ENCODE data around the gene TLL1.

The TLL1 gene

DNA sequence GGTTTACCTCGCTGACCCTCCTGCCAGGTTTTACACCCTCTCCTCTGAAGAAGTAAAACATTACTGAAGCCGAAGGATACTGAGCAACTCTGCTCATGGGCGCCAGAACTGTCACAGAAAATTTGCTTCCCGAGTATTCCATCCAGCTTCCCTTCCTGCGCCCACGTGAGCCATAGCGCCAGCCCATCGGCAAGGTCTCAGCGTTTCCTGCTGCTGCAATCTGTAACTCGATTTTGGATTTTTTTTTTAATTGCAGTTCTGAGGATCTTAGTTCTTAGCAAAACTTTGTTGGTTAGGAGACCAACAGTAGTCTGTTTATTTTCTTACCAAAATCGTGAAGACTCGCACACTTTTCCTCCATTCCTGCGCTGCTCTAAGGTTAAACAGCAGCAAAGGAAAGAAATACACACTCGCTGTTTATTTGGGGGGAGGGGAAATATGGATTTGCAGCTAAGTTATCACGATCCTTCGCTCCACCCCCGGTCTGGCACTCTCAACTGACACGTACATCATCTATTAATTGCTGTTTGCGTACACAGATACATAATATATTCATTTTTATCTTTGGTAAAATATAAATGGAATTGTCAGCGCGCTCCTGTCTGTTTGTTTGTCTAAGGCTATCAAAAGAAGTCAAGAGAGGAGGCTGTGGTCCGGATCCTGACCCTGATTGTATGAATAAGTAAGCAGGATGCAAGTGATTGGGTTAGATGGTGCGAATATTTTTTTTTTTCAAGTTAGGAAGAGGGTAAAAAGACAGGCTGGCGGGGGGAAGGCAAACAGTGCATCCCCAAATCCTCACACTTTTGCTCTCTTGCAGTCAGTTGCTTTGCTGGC is at the start of gene TLL1:
TLL1 (plus strand) TSS at position 777 of the 837 bp plus-strand sequence. CDS start 668 bp downstream, outside the sequence.
- DNase-seq (ENCODE audit: low spot score): no peak

DNA sequence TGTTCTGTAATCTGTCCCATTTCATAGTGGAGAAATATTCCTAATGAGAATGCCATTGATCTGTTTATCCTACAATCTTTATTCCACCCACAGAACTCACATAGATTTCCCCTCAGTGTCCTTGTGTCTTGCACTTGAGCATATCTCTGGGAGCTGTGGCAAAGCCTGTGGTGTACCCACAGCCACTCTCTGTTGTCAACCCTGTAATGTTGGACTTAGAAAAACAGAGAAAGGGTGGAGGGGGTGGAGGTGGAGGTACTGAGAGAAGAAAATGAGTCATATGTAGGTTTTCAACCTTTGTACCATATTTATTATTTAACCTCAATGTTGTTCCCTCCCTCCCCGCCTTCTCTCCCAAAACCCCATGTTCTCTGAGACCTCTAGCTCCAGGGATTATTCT is 46.9 kb upstream of the TLL1 start:
- no peak for DNase-seq (ENCODE audit: low spot score)

DNA sequence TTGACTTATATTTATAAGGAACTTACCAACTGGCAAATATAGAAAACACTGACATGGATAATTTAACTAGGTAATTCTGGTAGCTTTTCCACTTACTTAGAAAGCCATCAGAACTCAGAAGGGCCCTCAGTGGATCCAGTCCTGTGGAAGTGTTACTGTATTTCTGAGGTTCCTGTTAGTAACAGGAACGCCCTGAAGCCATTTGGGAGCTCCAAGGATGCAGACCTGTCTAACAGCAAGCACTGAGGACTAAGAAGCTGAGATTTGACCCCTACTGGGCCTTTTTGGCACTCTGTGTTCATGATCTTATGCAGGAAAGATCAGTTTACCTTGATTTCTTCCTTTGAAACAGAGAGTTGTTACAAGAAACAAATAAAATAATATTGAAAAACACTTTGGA is 46.0 kb upstream of the TLL1 start:
- no peak for DNase-seq (ENCODE audit: low spot score)

DNA sequence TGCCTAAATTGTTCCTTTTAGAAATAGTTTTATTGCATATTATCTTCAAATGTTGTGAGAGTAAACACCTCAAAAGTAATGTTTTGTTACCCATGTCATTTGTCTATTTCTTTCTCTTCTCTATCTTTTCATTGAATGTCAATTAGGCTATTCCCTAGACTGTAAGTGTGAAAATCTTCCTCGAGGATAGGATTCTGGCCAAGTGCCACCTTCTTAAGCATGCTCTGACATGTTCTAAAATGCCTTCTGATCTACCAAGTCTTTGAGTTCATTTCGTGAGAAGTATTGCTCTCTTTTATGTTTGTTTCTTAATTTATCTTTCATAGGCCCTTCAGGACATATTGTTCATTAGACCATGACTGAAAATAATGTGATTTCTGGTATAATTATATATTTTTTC is 44.1 kb upstream of the TLL1 start:
- no peak for DNase-seq (ENCODE audit: low spot score)

DNA sequence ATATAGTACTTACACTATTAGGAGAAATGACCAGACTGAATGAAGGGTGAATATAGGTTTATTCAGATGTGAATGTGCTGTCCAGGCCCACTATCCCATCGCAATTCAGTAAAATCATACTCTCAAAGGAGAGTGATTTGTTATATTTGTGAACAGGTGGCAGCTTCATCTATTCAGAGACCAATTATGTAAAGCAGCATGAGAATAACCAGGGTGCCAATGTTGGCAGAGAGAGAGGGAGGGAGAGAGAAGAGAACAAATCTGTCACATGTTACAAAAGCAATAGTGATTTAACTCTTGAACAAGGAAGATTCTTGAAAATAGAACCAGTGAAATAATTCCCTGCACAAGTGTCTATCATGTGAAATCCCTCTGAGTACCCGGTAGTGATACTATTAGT is 38.9 kb upstream of the TLL1 start:
- no peak for DNase-seq (ENCODE audit: low spot score)

DNA sequence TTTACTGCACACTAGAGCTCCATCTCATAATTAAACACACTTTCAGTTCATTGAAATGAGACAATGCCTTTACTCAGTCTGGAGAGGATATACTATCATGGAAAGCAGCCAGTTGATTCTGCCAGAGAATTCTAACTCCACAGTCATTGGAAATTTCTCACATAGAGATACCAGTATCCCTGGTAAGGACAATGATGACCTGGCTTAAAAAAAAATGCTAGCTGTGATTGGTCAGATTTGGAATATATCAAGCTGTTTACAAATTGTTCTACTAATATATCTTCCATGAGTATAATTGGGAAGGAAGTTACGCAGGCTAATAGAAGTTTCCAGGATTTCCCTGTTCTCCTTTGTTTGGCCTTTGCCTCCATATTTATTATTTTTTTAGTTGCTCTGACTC is 34.5 kb upstream of the TLL1 start:
- no peak for DNase-seq (ENCODE audit: low spot score)

DNA sequence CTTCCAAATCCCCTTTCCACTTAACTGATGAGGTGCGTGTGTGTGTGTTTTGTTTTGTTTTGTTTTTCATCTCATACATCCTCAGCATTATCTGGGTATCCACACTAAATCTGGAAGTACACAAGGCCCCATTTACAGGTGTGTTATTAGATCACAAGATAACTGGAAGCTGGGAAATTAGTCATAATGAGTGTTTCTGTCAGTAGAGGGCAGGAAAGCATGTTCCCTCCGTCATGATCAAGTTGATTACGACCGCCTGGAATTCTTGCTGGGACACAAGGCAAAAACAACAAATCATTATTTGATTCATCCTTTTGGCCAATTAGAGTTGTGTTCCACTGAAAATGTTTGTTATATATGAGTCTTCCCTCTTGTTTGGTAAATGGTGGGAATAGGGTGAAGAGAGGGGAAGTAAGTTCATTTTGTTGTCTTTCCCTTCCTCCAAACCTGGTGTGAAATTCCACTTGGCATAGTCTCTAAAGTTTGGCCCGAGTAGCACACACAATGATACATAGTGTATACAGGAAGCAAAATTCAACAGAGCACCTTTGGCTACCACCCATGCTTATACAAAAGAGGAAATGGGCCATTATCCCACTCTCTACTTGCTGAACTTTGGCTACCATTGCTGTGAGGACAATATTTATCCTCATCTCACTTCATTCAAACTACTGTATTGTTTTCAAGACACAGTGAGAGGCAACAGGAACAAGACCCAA is 33.3 kb upstream of the TLL1 start:
- no peak for DNase-seq (ENCODE audit: low spot score)

DNA sequence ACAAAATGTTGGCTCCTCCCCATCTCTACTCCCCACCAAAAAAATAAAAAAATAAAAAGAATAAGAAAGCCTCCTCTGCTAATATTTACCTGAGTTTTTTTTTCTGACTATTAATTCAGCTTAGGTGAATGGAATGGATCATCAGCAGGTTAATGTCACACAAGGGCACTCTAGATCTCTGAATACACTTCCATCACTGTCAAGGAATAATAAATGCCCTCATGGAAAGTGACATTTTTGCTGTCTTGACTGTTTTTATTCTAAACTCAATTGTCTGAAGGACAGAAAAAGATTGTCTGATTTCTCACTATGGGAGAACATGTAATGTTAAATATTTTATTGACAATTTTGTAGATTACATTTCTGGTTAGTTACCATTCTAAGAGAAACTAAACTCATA is 30.4 kb upstream of the TLL1 start:
- DNase-seq (ENCODE audit: low spot score): no peak

DNA sequence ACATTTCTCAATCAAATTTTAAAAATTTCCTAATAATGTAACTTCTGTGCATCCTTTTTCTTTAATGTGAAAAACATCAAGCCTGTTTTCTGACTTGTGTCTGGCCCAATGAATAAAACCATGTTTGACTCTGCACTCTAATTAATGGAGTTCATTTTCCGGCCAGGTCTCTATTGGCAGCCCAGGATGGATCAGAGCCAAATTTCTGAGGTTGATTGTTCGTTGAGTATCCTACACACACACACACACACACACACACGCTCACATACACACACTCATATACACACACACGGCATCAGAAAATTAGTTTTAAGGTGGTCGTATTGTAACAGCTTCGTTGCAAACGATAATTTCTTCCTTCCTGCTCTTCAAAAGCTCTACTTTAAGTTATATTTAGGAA is 28.9 kb upstream of the TLL1 start:
- no peak for DNase-seq (ENCODE audit: low spot score)

DNA sequence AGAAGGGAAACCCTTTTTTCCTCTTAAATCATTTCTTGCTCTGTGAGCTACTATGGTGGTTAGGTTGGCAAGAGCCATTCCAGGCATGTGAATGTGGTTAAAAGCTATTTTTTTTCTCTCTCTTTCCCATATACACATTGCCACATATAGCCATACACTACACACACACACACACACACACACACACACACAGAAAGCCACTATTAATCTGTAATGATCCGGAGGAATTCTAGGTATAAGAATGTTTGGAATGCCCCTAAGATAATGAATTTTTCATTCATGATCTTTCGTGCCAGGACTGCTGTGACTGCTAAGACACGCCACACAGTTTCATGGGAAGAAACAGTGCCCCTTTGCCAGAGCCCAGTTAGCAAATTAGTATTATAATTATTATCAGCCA is 21.8 kb upstream of the TLL1 start:
- no peak for DNase-seq (ENCODE audit: low spot score)

DNA sequence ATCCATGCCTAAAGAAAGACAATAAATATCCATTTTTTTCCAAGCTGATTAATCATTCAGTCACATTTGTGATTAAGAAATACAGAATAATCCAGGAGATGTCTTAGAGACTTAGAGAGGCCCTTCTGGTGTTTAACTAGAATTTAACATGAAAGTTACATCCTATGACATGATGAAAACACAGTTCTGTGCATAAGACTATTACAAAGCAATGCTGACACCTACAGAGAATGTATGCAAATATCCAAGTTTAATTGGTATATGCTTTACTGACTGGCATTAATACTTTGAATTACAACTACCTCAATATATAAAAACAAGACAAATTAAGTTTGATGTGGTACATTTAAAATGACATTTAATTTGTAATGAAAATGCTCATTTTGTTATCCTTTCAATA is 17.8 kb upstream of the TLL1 start:
- no peak for DNase-seq (ENCODE audit: low spot score)

DNA sequence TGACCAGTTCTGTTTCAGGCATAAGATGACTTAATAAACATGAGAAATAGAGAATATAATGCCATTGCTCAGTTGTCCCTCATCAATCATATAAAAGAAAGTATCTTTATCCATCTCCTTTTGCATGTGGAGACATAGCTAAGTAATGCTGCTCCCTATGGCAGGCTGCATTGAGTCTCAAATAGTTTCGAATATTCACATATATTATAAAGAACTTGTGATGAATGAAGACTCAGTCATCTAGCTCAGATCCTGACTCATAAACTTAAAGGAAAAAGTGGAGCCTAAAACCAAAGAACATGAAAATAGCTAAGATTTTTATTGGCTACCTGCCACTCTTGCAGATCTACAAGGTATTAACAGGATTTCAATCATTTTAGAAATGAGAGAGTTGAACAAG is 11.7 kb upstream of the TLL1 start:
- DNase-seq (ENCODE audit: low spot score): no peak

DNA sequence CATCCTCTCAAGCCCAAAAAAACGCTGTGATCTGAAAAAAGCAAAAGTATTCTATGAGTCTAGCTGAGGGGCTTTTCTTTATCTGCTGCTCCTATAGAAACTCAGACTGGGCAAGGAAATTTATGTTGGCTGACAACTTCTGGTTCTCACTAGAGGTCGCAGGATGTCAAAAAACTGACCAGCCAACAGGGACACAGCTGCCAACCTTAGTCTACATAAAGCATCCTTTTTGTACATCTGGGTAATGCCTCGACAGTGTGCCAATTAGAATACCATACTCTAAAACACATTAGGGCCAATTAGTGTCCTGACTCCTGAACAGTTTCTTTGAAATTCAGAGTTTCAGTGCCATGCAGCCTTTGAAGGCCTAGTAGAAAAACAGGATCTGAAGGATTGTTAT is 8.8 kb upstream of the TLL1 start:
- peak; percentile 3 for DNase-seq (ENCODE audit: low spot score)

DNA sequence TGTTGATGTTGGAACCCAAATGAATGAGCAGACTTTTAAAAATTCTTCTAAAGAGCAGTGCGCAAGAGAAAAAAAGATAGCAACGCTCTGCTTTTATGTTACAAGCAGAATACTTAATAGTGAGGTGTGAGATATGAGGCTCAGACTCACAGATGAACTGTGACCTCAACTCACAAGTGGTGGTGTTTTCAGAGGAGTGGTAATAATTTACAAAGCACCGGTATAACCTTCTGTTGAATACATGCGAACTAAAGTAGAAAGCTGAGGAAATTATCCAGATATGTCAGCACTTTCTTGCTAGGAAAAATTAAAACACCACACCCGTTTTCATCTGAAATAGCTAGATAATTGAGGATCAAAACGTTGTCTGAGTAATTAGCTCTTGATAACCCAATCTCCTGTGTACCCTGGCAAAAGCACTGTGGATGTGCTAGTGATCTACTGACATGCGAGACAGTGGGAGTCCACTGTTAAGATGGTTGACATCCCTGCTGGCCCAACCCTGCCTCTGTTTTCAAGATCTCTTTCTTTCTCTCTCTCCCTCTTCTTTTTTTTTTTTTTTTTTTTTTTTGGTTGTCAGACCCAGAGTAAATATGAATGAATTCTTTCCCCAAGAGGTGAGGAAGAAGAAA is 6.9 kb upstream of the TLL1 start:
- DNase-seq (ENCODE audit: low spot score): no peak

DNA sequence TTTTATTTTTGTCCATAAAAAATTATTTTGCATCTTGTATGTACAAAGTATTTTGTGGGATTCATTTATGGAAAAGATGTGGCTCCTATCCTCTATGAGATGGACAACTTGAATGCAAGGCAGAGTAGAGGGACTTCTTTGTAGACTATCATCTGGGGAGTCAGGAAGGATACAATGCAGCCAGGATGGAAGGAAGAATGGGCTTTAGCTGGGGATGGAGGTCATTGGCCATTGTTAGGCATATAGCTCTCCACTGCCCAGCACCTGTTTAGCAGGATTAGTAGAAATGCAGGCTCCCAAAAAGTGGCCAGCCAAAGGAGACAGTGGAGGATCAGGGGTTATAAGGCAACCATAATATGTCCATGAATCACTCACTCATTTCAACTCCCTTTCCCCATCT is 5.1 kb upstream of the TLL1 start:
- no peak for DNase-seq (ENCODE audit: low spot score)

DNA sequence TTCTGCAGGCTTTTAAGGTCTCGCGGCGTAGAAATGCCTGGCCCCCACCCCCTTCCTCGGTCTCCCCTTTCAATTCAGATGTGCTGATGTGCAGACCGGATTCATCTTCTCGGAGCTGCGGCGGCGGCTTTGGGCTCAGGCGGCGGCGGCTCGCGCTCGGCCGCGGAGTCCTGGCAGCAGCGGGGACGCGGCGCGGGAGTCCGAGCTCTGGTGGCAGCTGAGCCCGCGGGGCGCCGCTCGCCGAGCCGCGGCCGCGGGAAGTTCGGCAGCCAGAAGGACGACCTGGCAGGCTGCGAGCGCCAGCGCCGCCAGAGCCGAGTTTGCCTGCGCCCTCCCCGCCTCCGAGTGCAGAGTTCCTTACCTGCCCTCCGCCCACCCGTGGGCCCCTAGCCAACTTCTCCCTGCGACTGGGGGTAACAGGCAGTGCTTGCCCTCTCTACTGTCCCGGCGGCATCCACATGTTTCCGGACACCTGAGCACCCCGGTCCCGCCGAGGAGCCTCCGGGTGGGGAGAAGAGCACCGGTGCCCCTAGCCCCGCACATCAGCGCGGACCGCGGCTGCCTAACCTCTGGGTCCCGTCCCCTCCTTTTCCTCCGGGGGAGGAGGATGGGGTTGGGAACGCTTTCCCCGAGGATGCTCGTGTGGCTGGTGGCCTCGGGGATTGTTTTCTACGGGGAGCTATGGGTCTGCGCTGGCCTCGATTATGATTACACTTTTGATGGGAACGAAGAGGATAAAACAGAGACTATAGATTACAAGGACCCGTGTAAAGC is 448 bp downstream of the TLL1 start:
- no peak for DNase-seq (ENCODE audit: low spot score)

DNA sequence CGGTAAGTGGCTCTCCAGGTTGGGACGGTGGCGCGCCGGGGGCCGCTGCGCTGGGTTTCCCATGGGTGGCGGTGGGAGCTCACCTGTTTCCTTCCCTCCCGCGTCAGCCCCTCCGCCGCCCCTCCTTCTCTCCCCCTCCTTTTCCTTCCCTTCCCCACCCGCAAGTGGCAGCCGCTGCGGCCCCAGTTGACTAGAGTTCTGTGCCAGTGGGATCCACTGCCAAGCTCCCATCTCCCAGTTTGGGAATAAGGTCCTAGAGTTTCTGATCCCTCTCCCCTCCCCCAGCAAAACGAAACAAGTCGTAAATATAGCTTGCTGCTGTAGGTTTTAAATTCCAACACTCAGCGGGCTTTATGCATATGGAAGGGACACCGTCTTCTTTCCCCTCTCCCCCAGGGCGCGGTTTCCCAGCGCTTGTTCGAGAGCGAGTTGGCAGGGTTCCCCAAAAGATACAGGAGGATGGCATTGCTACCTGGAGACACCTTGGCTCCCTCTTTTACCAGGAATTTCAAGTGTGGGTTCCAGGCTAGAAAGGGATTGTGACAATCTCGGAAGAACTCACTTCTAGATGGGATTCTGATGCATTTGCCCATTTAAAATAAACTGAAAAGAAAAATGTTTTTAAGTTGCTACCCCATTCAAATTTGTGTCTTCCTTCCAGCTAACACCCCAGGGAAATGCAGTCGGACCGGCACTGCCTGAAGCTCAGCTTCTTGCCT is 1.2 kb downstream of the TLL1 start:
- DNase-seq (ENCODE audit: low spot score): no peak

DNA sequence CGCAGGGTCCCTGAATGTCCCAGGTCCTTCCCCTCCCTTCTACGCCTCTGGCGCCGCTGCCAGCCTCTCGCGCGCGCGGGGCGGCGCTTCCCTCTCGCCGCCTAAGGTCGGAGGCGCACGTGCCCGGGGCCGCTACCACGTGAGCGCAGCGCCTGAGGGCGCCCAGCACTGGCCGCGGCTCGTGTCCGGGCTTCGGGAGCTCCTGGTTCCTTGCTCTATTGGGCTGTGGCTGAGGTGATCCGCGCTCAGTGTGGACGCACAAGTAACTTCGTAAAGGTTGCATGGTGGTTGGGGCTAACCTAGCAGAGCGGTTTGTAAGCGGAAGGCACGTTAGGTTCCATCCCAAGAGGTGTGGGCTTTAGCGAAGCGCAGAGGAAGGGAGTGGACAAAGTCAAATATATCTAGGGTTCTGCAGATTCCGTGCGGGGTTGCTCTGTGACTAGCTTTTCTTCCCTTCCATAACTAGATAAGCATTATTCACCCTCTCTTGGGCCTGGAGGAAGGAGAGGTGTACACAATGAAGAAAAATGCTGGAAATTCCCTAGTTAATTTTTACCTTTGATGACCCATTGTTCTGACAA is 1.8 kb downstream of the TLL1 start:
- DNase-seq (ENCODE audit: low spot score): no peak

DNA sequence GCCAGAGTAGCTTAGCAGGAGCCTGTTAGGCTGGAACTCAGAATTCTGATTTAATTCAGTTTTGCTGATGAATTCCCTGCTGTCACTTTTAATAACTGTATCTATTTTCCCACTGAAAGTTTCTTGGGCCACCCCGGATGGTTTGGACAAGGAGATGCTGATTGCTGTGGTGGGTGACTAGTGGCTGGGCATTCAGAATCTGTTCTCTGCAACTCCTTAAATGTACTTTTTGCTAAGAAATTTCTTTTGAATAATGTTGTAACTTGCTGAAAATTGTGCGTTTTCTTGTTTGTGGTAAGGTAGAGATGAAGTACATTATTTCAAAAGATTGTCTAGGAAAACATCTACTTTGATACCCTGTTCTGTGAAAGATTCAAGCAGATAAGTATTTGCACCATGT is 2.4 kb downstream of the TLL1 start:
- DNase-seq (ENCODE audit: low spot score): no peak

DNA sequence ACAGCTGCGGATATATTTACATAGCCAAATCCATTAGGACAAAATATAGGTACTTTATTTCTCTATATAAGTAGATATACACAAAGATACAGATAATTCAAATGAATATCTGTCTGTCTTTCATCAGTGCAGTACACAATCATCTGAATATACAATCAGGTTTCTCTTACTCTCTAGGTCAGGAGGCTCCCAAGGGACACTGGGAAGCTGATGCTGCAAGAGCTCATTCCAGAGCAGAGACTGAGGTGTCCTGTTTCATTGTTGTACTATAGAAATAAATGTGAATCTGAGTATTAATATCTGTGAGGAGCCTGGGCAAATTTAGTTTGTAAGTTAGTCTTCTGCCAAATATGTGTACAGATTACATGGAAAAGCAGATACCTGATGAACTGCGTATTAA is 4.2 kb downstream of the TLL1 start:
- no peak for DNase-seq (ENCODE audit: low spot score)

DNA sequence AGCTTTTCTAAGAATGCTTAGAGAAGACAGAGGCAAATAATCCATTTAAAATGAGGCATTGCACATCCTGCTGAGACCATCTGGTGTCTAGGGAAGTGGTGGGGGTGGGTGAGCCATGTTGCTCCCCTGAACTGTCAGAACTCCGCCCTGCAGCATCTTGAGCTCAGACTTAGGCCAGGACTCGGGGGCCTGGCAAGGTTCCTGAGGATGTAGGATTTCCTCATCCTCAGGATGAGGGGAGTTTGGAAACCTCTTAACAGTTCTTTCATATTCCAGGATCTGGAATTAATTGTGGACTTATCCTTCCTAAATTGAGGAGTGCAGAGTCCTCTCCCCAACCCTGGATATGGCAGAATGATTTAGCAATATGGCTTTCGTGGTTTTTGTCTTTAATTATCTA is 6.6 kb downstream of the TLL1 start:
- no peak for DNase-seq (ENCODE audit: low spot score)
